HepG2 (cell line): Measurements from ENCODE around the gene CSNK1E. TPM values are rescaled to one million over a fixed set of nuclear protein-coding genes. Genes with fewer than 3 reads are reported as not detected.

Experiments
- ESRRA ChIP-seq: sonication (generic); formaldehyde crosslinking; IDR thresholded peaks from 2 replicates; pipeline ENCODE4 v1.5.1; 2020; ENCODE audit warnings: mild to moderate bottlenecking, low read depth, missing genetic modification reagents
- GPN1 ChIP-seq: sonication (generic); formaldehyde crosslinking; IDR thresholded peaks from 2 replicates; pipeline ENCODE4 v1.5.1; 2020; ENCODE audit warnings: missing genetic modification reagents, borderline replicate concordance
- HNRNPL ChIP-seq: fragments of 200-400 bp; formaldehyde crosslinking; IDR thresholded peaks from 2 replicates; pipeline ENCODE4 v1.6.1; 2017; ENCODE audit warnings: mild to moderate bottlenecking, low read depth, low read length
- NAIF1 ChIP-seq: sonication (generic); formaldehyde crosslinking; IDR thresholded peaks from 2 replicates; pipeline ENCODE4 v1.5.0; 2020; ENCODE audit warnings: mild to moderate bottlenecking, missing genetic modification reagents, borderline replicate concordance
- NCOR1 ChIP-seq: fragments of 200-600 bp; sonication (generic); IDR thresholded peaks from 2 replicates; pipeline ENCODE4 v1.7.0; 2017; ENCODE audit warnings: antibody characterized with exemption, low read length, borderline replicate concordance
- NFIB ChIP-seq: sonication (generic); formaldehyde crosslinking; IDR thresholded peaks from 2 replicates; pipeline ENCODE4 v1.9.0; 2021; ENCODE audit warnings: missing genetic modification reagents, mild to moderate bottlenecking, borderline replicate concordance
- PAXIP1 ChIP-seq: sonication (generic); formaldehyde crosslinking; conservative IDR thresholded peaks from 2 replicates; pipeline ENCODE4 v1.4.0; 2020; ENCODE audit warnings: mild to moderate bottlenecking, missing genetic modification reagents, moderate library complexity
- PRDM15 ChIP-seq: sonication (generic); formaldehyde crosslinking; IDR thresholded peaks from 2 replicates; pipeline ENCODE4 v1.4.0; 2020; ENCODE audit warnings: missing genetic modification reagents
- RFX3 ChIP-seq: IDR thresholded peaks from 2 replicates; pipeline ENCODE4 v1.6.1; 2016; ENCODE audit warnings: missing biosample characterization, missing genetic modification reagents
- SAP130 ChIP-seq: IDR thresholded peaks from 2 replicates; pipeline ENCODE4 v1.6.1; 2016; ENCODE audit warnings: low read depth
- SNRNP70 ChIP-seq: fragments of 200-400 bp; formaldehyde crosslinking; IDR thresholded peaks from 2 replicates; pipeline ENCODE4 v1.6.1; 2017; ENCODE audit warnings: mild to moderate bottlenecking, low read depth, low read length, moderate library complexity
- TOPORS ChIP-seq: sonication (generic); formaldehyde crosslinking; IDR thresholded peaks from 2 replicates; pipeline ENCODE4 v1.8.0; 2023; ENCODE audit warnings: mild to moderate bottlenecking, missing genetic modification reagents
- ZNF687 ChIP-seq: sonication (generic); formaldehyde crosslinking; IDR thresholded peaks from 2 replicates; pipeline ENCODE4 v1.5.1; 2020; ENCODE audit warnings: mild to moderate bottlenecking, missing genetic modification reagents, moderate library complexity
- ZNF740 ChIP-seq: sonication (generic); formaldehyde crosslinking; IDR thresholded peaks from 2 replicates; pipeline ENCODE4 v1.4.0; 2020; ENCODE audit warnings: missing genetic modification reagents
- polyA plus RNA-seq, 8 experiments: library from polyadenylated mRNA; depleted of rRNA in 3 of 8; stranded (reverse) in 7 of 8; unstranded in 1 of 8; fragments of >200 nt; fragmentation: Illumina TruSeq in 4 of 8; extraction: Trizol in 4 of 8; gene quantifications; 2 replicates each; pipeline versions ENCODE4 v1.2.1 to v1.2.3, GENCODE V29; 2011 to 2016; ENCODE audit warnings: low read depth in 4 of 8, missing spikeins in 1 of 8, mixed read lengths in 1 of 8; ENCODE audit not compliant: insufficient read depth in 1 of 8
- total RNA-seq, 5 experiments: library from RNA; depleted of rRNA; stranded (reverse); fragments of >200 nt; fragmentation: Illumina TruSeq; extraction: Trizol; gene quantifications; 2 replicates each; pipeline ENCODE4 v1.2.3, GENCODE V29; 2016; ENCODE audit warnings: low read depth in 1 of 5

CSNK1E gene
- total and polyA plus RNA-seq, 2 of the 13 experiments (the other 11 are each of a cell fraction or from before 2014, with no cell fraction given) = 34.7 to 129 TPM

- TF ChIP-seq ZNF687 (CRISPR knock-in tag) (peak; percentile 44; the same call in 1 of the 2 replicates), GPN1 (no peak), RFX3 (CRISPR knock-in tag) (0 out of 2 replicates have a peak, but pooled peaks have one; percentile 38), TOPORS (CRISPR knock-in tag) (no peak), NFIB (no peak), SNRNP70 (no peak), SAP130 (CRISPR knock-in tag) (0 out of 2 replicates have a peak, but pooled peaks have one; percentile 12), NAIF1 (CRISPR knock-in tag) (no peak), PRDM15 (CRISPR knock-in tag) (no peak), ESRRA (CRISPR knock-in tag) (no peak), NCOR1 (no peak), PAXIP1 (CRISPR knock-in tag) (peak; percentile 43; the same call in 1 of the 2 replicates), ZNF740 (CRISPR knock-in tag) (no peak), HNRNPL (peak; percentile 89)
These were observed 74.0 kb downstream of the CSNK1E start (continued) for GRCh38 chr22:38243007-38243765.
